NT2/D1 (cell line): ENCODE results near the gene YEATS2.
"Not testable (repeated sequence)": the region's sequence is repeated elsewhere in the genome, so short reads cannot be mapped to it uniquely, and the experiment has no call there.

Experiments used
- DNase-seq: peaks from one replicate; pipeline ENCODE4 v3.0.0-alpha.2; 2011; ENCODE audit warnings: low read depth, low spot score
- H3K27me3 ChIP-seq: 2 replicates; pipeline ENCODE4 v1.6.0; 2011; ENCODE audit warnings: mild to moderate bottlenecking; ENCODE audit not compliant: insufficient read length, insufficient read depth
- H3K36me3 ChIP-seq: 2 replicates; pipeline ENCODE4 v1.6.1; 2011; ENCODE audit warnings: mild to moderate bottlenecking, low read length, mixed read lengths; ENCODE audit not compliant: insufficient read depth, insufficient read length
- H3K4me1 ChIP-seq: 2 replicates; pipeline ENCODE4 v1.5.1; 2011; ENCODE audit not compliant: insufficient read depth, insufficient read length
- H3K4me3 ChIP-seq: 2 replicates; pipeline ENCODE4 v1.5.1; 2011; ENCODE audit warnings: low read depth; ENCODE audit not compliant: insufficient read length
- H3K9ac ChIP-seq: 2 replicates; pipeline ENCODE4 v1.6.0; 2011; ENCODE audit warnings: low read depth; ENCODE audit not compliant: insufficient read length
- H3K9me3 ChIP-seq: 2 replicates; pipeline ENCODE4 v1.5.1; 2011; ENCODE audit warnings: mild to moderate bottlenecking, low read length; ENCODE audit not compliant: insufficient read depth
- SUZ12 ChIP-seq: IDR thresholded peaks from 2 replicates; pipeline ENCODE4 v1.6.1; 2011; ENCODE audit not compliant: insufficient read length, insufficient read depth; ENCODE audit errors: extremely low read depth
- YY1 ChIP-seq: IDR thresholded peaks from 2 replicates; pipeline ENCODE4 v1.6.1; 2011; ENCODE audit not compliant: insufficient read length, insufficient read depth
- ZNF274 ChIP-seq: IDR thresholded peaks from 2 replicates; pipeline ENCODE4 v1.6.1; 2011; ENCODE audit warnings: mild to moderate bottlenecking, low read depth, low read length

YEATS2 gene

GRCh38 chr3:183687705-183688104 is 9.9 kb upstream of the YEATS2 start:
- H3K27me3 ChIP-seq = no peaks in the 10 kb centered on the region
- TF ChIP-seq SUZ12 = no peak
- no peak for TF ChIP-seq ZNF274
- no peak for TF ChIP-seq YY1
- no peak overlapping the region for H3K9ac ChIP-seq
- no peaks in the 10 kb centered on the region for H3K36me3 ChIP-seq
- no peak for DNase-seq
- H3K9me3 ChIP-seq = no peaks in the 10 kb centered on the region
- no peak overlapping the region for H3K4me3 ChIP-seq
- H3K4me1 ChIP-seq = peaks cover 3% of the 10 kb centered on the region

- Histone ChIP-seq H3K4me3 (no peak overlapping the region), H3K36me3 (no peaks in the 10 kb centered on the region), H3K4me1 (peaks cover 3% of the 10 kb centered on the region), H3K9me3 (no peaks in the 10 kb centered on the region), H3K27me3 (no peaks in the 10 kb centered on the region), H3K9ac (no peak overlapping the region)
- TF ChIP-seq SUZ12 (no peak), YY1 (no peak), ZNF274 (no peak)
- no peak for DNase-seq
Observed at GRCh38 chr3:183688874-183689273, 8.7 kb upstream of the YEATS2 start.

- not testable (repeated sequence) for H3K9ac ChIP-seq, H3K4me1 ChIP-seq, H3K27me3 ChIP-seq, H3K9me3 ChIP-seq, DNase-seq, H3K4me3 ChIP-seq, H3K36me3 ChIP-seq
Observed at GRCh38 chr3:183689621-183690020, 8.0 kb upstream of the YEATS2 start.

GRCh38 chr3:183690402-183690995 is 7.1 kb upstream of the YEATS2 start:
- TF ChIP-seq ZNF274 (no peak), YY1 (no peak)
- DNase-seq = no peak
- H3K9ac ChIP-seq = no peak overlapping the region
- H3K4me3 ChIP-seq = no peak overlapping the region
- H3K9me3 ChIP-seq = no peaks in the 10 kb centered on the region
- H3K36me3 ChIP-seq = no peaks in the 10 kb centered on the region
- no peaks in the 10 kb centered on the region for H3K27me3 ChIP-seq
- peaks cover 3% of the 10 kb centered on the region for H3K4me1 ChIP-seq

GRCh38 chr3:183692436-183692835 is 5.2 kb upstream of the YEATS2 start:
- Histone ChIP-seq H3K4me3 (no peak overlapping the region), H3K9ac (no peak overlapping the region), H3K36me3 (no peaks in the 10 kb centered on the region), H3K9me3 (no peaks in the 10 kb centered on the region), H3K4me1 (peaks cover 3% of the 10 kb centered on the region), H3K27me3 (no peaks in the 10 kb centered on the region)
- DNase-seq = no peak
- TF ChIP-seq YY1 = no peak

- Histone ChIP-seq H3K27me3 (no peaks in the 10 kb centered on the region), H3K4me3 (no peak overlapping the region), H3K9ac (no peak overlapping the region), H3K4me1 (peaks cover 3% of the 10 kb centered on the region), H3K9me3 (no peaks in the 10 kb centered on the region), H3K36me3 (no peaks in the 10 kb centered on the region)
- TF ChIP-seq ZNF274 (no peak), YY1 (no peak)
- DNase-seq = no peak
Observed at GRCh38 chr3:183695569-183696364, 1.8 kb upstream of the YEATS2 start.

- Histone ChIP-seq H3K36me3 (peaks cover 8% of the 10 kb centered on the region), H3K4me1 (no peaks in the 10 kb centered on the region), H3K9me3 (no peaks in the 10 kb centered on the region), H3K4me3 (peak overlapping the region; percentile 31), H3K27me3 (no peaks in the 10 kb centered on the region), H3K9ac (peak overlapping the region; percentile 58)
- TF ChIP-seq ZNF274 = no peak
- no peak for DNase-seq
Observed at GRCh38 chr3:183697123-183697609, 431 bp upstream of the YEATS2 start.
